Activated CD4-positive, alpha-beta T cell treated with anti-CD3 and anti-CD28 coated beads, Interleukin-2, amount 50 U/mL, for 16 hours (primary cell): ENCODE results near the gene PRKCE.

ENCODE experiments used
- DNase-seq: peaks from one replicate; pipeline ENCODE4 v3.0.0-alpha.2; 2020

Gene PRKCE

GRCh38 chr2:45918463-45919159 lies 267.1 kb downstream of the PRKCE start:
- DNase-seq, result no peak

- no peak for DNase-seq
These were observed 267.7 kb downstream of the PRKCE start for GRCh38 chr2:45919160-45919650.

GRCh38 chr2:45919711-45920111 lies 268.2 kb downstream of the PRKCE start:
- no peak for DNase-seq

- no peak for DNase-seq
These were observed 270.4 kb downstream of the PRKCE start for GRCh38 chr2:45921921-45922320.

- DNase-seq, result no peak
These were observed 271.1 kb downstream of the PRKCE start for GRCh38 chr2:45922577-45922988.

GRCh38 chr2:45923701-45924100 lies 272.2 kb downstream of the PRKCE start:
- no peak for DNase-seq

- DNase-seq, result no peak
These were observed 273.6 kb downstream of the PRKCE start for GRCh38 chr2:45925026-45925425.

GRCh38 chr2:45925636-45926366 lies 274.3 kb downstream of the PRKCE start:
- DNase-seq, result no peak

GRCh38 chr2:45928946-45929345 lies 277.5 kb downstream of the PRKCE start:
- DNase-seq, result no peak

GRCh38 chr2:45929674-45930395 lies 278.4 kb downstream of the PRKCE start:
- no peak for DNase-seq

GRCh38 chr2:45930396-45930792 lies 278.9 kb downstream of the PRKCE start:
- no peak for DNase-seq

GRCh38 chr2:45932278-45932975 lies 281.0 kb downstream of the PRKCE start:
- peak; percentile 20 for DNase-seq

GRCh38 chr2:45935791-45936622 lies 284.5 kb downstream of the PRKCE start:
- DNase-seq, result peak; percentile 46

- DNase-seq, result no peak
These were observed 285.1 kb downstream of the PRKCE start for GRCh38 chr2:45936623-45936979.

GRCh38 chr2:45937990-45938389 lies 286.5 kb downstream of the PRKCE start:
- no peak for DNase-seq

GRCh38 chr2:45938649-45939511 lies 287.4 kb downstream of the PRKCE start:
- DNase-seq, result no peak

GRCh38 chr2:45941531-45942236 lies 290.2 kb downstream of the PRKCE start:
- DNase-seq, result no peak

- DNase-seq, result no peak
These were observed 290.8 kb downstream of the PRKCE start for GRCh38 chr2:45942237-45942738.

GRCh38 chr2:45943219-45944044 lies 292.0 kb downstream of the PRKCE start:
- DNase-seq, result no peak
